ENCODE data around the gene TNFAIP1. TPM values are rescaled to one million over a fixed set of nuclear protein-coding genes. Genes with fewer than 3 reads are reported as not detected.

Gene TNFAIP1
- total RNA-seq, 4 donors from 2014 or later, result 24.6 to 38.5 (median 30.4) TPM

GRCh38 chr17:28395968-28396367 lies 60.4 kb downstream of the TNFAIP1 start:
- H3K27me3 ChIP-seq, result no peaks in the 10 kb centered on the region
- H3K4me3 ChIP-seq, result no peak overlapping the region
- H3K4me1 ChIP-seq, result no peaks in the 10 kb centered on the region
- WGBS, 2 donors, result 77% methylated on average over 4 of the region's 6 CpGs; no CpG with 5 or more reads in 1 of the 2 donors
- peaks cover 0 to 94% (median 11%) of the 10 kb centered on the region in 3 donors for H3K36me3 ChIP-seq
- no peak overlapping the region for H3K27ac ChIP-seq
- no peaks in the 10 kb centered on the region for H3K9me3 ChIP-seq
- DNase-seq, result no peak
- no peak for TF ChIP-seq POLR2A (IDR thresholded peaks at IDR 0.05)
- TF ChIP-seq CTCF (IDR thresholded peaks at IDR 0.05), result no peak
- intact Hi-C loops (cut with DNase I), result no loop called here

Other genes starting within 250 kb of the TNFAIP1 start
- gene TMEM97, start 16.6 kb upstream of the TNFAIP1 start, total RNA-seq, result 10 to 100 TPM in 3 of 4 donors, 1 to 10 TPM in 1; 6.8 to 16.4 (median 13.0) TPM
- 10 to 100 TPM in 3 of 4 donors, 1 to 10 TPM in 1; 8.5 to 31.5 (median 17.1) TPM for gene IFT20, start 289 bp upstream of the TNFAIP1 start, total RNA-seq
- gene POLDIP2, start 21.8 kb downstream of the TNFAIP1 start, total RNA-seq, result 100 to 1,000 TPM in 1 of 4 donors, 10 to 100 TPM in 3; 66.8 to 102 (median 90.9) TPM
- gene SEBOX, start 29.4 kb downstream of the TNFAIP1 start, total RNA-seq, result not detected
- under 1 TPM in 1 of 4 donors, not detected in 3; 0.19 TPM for gene VTN, start 34.5 kb downstream of the TNFAIP1 start, total RNA-seq
- gene SARM1, start 35.9 kb downstream of the TNFAIP1 start, total RNA-seq, result 1 to 10 TPM; 1.1 to 7.2 (median 2.5) TPM
- 1 to 10 TPM in 2 of 4 donors, under 1 TPM in 2; 0.83 to 4.0 (median 1.6) TPM for gene SLC46A1, start 70.5 kb downstream of the TNFAIP1 start, total RNA-seq
- not detected for gene SLC13A2, start 137.9 kb downstream of the TNFAIP1 start, total RNA-seq
- 10 to 100 TPM; 10.5 to 17.0 (median 14.8) TPM for gene FOXN1, start 170.6 kb downstream of the TNFAIP1 start, total RNA-seq
- gene UNC119, start 216.9 kb downstream of the TNFAIP1 start, total RNA-seq, result 10 to 100 TPM; 17.4 to 25.3 (median 21.1) TPM
- 10 to 100 TPM; 31.7 to 66.7 (median 42.5) TPM for gene PIGS, start 235.8 kb downstream of the TNFAIP1 start, total RNA-seq
- gene ALDOC, start 241.1 kb downstream of the TNFAIP1 start, total RNA-seq, result 10 to 100 TPM; 27.0 to 57.0 (median 44.3) TPM